GM12872 (cell line): ENCODE measurements around the gene ECEL1.

Experiments
- TF ChIP-seq, protein P1 (sequence below): IDR thresholded peaks from 3 replicates; pipeline ENCODE4 v1.5.1; 2011; ENCODE audit warnings: low read depth, mild to moderate bottlenecking, low read length, moderate library complexity; ENCODE audit not compliant: insufficient read depth

ECEL1 gene

DNA sequence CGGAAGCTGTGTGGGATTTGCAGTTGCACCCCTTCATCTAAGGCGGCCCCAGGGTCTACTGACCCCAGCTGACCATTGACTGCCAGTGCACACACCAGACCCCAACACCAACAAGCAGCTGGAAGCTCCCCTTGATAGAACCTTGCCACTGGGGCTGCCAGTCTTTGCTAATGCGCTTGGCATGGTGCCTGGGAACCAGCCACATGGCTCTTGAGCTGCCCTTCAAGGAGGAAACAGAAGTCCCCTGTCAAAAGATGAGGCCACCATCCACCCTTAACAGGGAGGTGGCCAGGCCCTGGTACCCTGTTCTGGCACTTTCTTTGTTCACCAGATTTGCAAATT is 23.1 kb downstream of the ECEL1 start:
- TF ChIP-seq, protein P1, sequence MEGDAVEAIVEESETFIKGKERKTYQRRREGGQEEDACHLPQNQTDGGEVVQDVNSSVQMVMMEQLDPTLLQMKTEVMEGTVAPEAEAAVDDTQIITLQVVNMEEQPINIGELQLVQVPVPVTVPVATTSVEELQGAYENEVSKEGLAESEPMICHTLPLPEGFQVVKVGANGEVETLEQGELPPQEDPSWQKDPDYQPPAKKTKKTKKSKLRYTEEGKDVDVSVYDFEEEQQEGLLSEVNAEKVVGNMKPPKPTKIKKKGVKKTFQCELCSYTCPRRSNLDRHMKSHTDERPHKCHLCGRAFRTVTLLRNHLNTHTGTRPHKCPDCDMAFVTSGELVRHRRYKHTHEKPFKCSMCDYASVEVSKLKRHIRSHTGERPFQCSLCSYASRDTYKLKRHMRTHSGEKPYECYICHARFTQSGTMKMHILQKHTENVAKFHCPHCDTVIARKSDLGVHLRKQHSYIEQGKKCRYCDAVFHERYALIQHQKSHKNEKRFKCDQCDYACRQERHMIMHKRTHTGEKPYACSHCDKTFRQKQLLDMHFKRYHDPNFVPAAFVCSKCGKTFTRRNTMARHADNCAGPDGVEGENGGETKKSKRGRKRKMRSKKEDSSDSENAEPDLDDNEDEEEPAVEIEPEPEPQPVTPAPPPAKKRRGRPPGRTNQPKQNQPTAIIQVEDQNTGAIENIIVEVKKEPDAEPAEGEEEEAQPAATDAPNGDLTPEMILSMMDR = 0 out of 3 replicates have a peak, but pooled peaks have one; percentile 1

DNA sequence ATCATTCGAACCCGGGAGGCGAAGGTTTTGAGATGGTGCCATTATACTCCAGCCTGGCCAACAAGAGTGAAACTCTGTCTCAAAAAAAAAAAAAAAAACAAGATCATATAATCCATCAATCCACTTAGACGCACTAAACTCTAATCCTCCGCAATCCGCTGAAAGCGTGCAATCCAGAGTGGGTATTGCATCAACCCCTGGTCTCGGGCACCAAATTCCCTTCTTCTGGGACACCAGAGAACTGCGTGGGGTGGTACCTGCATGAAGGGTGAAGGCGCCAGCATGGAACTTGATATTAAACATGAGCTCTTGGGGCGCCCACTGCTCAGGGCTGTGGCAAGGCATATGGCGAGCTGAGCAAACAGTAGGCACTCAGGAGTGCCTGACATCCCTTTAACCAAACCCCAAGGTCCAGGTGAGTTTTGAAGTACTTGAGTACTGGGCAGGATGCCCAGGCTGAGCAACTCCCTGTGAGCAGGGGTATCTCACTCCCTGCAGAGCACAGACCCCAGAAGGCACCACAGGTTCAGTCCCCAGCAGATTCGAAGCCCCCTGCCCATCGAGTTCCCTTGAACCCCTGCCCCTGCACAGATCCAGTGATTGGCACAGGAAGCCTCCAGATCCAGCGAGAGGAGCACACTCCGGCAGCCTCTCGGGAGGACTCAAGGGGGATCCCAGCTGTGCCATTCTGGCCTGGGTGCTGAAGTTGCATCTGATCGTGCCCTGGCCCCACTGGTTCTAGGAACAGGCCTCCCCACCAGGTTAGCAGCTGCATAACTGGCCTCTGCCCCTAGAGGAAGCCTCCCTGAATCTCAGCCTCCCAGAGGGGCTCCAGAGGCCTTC is 23.7 kb downstream of the ECEL1 start:
- TF ChIP-seq, protein P1 = no peak

DNA sequence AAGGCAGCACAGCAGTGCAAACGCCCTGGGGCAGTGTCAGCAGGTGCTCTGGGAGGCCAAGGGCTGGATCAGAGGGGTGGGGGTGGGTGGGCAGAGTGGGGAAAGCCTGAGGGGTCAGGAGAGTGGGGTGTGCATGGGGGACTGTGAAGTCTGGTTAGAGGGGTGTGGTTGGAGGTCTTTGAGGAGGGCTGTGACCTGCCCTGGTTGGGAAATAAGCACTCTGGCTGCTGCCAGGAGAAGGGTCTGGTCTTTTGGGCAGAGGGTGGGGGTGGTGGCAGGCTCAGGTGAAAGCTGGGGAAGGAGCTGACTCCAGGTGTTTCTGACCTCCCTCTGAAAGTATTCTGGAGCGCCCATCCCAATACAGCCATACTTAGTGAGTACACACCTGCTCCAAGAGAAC is 27.5 kb downstream of the ECEL1 start:
- TF ChIP-seq, protein P1 = no peak

DNA sequence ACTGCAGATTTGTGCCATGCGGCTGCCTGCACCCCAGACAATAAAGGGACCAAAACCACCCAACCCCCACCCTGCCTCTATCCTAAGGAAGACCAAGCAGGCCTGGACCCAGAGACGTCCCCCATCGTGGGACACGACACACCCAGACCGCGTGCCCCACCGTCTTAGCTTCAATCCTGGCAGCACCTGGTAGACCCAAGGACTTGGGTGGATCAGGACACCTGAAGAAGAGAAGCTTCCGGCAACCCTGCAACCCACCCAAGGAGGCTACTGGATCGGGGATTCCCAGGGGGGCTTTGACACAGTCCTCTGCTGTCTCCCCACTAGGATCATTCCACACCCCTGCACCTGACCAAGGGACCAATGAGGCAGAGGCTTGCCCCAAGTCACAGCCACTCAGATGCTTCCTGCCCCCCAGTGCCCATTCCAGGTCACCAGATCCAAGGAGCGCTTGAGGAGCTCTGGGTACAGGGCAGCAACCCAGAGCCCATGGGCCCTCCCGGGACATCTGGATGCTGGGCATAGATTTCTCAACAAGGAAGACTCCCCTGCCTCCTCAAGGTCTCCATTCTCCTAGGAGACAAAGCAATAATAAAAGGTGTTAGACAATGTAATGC is 28.1 kb downstream of the ECEL1 start:
- TF ChIP-seq, protein P1 = no peak

DNA sequence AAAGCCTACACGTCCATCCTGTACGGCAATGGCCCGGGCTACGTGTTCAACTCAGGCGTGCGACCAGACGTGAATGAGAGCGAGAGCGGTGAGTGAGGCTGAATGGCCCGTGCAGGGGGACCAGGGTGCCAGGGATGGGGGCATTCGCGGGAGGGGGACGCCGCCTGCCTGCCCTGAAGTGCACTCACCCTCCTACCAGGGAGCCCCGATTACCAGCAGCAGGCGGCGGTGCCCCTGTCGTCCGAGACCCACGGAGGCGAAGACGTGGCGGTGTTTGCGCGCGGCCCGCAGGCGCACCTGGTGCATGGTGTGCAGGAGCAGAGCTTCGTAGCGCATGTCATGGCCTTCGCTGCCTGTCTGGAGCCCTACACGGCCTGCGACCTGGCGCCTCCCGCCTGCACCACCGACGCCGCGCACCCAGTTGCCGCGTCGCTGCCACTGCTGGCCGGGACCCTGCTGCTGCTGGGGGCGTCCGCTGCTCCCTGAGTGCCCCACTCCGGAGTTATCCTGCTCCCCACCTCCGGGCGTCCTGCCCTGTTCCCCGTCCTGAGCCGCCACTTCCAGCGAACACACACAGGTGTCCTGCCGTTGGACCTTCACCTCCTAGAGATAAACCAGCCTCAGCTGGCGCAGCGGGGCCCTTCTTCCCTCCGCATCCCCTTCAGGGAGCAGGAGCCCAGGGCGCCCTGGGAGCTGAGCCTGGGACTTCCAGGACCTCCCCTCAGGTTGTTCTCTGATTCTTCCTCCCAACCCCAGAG is 28.8 kb downstream of the ECEL1 start:
- TF ChIP-seq, protein P1 = no peak

DNA sequence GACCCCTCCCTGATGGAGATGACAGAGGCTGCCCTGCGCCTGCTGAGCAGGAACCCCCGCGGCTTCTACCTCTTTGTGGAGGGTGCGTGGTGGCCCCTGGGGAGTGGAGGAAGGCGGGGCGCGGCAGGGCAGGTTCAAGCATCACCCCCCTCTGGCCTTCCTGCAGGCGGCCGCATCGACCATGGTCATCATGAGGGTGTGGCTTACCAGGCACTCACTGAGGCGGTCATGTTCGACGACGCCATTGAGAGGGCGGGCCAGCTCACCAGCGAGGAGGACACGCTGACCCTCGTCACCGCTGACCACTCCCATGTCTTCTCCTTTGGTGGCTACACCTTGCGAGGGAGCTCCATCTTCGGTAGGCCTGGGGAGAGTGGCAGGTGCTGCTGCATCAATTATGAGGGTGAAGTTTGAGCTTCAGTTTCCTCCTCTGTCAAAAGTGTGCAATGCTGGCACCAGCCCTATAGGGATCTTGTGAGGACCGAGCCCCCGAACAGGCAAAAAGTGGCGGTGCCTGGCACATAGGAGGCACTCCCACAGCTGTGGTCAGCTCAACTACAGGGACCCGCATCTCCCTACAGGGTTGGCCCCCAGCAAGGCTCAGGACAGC is 29.5 kb downstream of the ECEL1 start:
- TF ChIP-seq, protein P1 = no peak
